ENCODE data around the gene TLL2. TPM values are rescaled to one million over a fixed set of nuclear protein-coding genes. Genes with fewer than 3 reads are reported as not detected.

Gene TLL2
- total and polyA plus RNA-seq, 2 donors (not counting 3 experiments of a cell fraction or from before 2014, with no cell fraction given) = 0.03 to 0.20 TPM

GRCh38 chr10:96339383-96339782 lies 174.3 kb downstream of the TLL2 start:
- Histone ChIP-seq H2AFZ (ENCODE audit: low read depth, low read length) (no peak overlapping the region), H3K4me2 (ENCODE audit: insufficient read depth, low read length) (no peak overlapping the region), H4K20me1 (replicated peaks; ENCODE audit: control insufficient read depth, extremely low read depth, insufficient read depth, low read length) (no peaks in the 10 kb centered on the region), H3K79me2 (ENCODE audit: control insufficient read depth, insufficient read depth, low read length) (no peaks in the 10 kb centered on the region), H3K27me3 (ENCODE audit: control insufficient read depth in 2 of 2, insufficient read depth in 2 of 2, low read length in 2 of 2) (peaks cover 3 to 4% of the 10 kb centered on the region in 2 experiments), H3K9me3 (replicated peaks; ENCODE audit: control insufficient read depth, insufficient read depth, low read length) (no peaks in the 10 kb centered on the region), H3K27ac (ENCODE audit: insufficient read depth, low read depth, low read length) (no peak overlapping the region), H3K9me1 (replicated peaks; ENCODE audit: control insufficient read depth, extremely low read depth, insufficient read depth, low read length) (no peaks in the 10 kb centered on the region), H3K4me3 (replicated peaks in 1 of 3; ENCODE audit: insufficient read depth in 1 of 3, low read depth in 1 of 3, low read length in 3 of 3) (no peak overlapping the region), H3K36me3 (ENCODE audit: control insufficient read depth in 2 of 2, extremely low read depth in 1 of 2, insufficient read depth in 2 of 2, low read length in 2 of 2) (no peaks in the 10 kb centered on the region), H3K9ac (replicated peaks; ENCODE audit: extremely low read depth, insufficient read depth, low read length) (no peak overlapping the region), H3K4me1 (ENCODE audit: control insufficient read depth, extremely low read depth, insufficient read depth, low read length) (no peaks in the 10 kb centered on the region)
- no TSS peak for BruUV-seq (replicated peaks)
- dilution Hi-C loops (cut with MboI; ENCODE audit: extremely low pct_ligation_motif_present, low sequenced_read_pairs) = no loop called here
- ChIA-PET POLR2A (no interaction called here), CTCF (interaction anchor here (0.6 to 7.0 kb wide), 7 partner anchors 8 to 646 kb away, joined by 3 to 154 read pairs (median 10); partner anchors contain the start of gene TCTN3)
- no peak for DNase-seq (ENCODE audit: low read depth, low spot score)
- intact Hi-C loops (cut with micrococcal nuclease) = no loop called here
- no peak for TF ChIP-seq CTCF (IDR thresholded peaks at IDR 0.05; ENCODE audit: extremely low read depth in 1 of 2, insufficient read depth in 1 of 2, low read depth in 1 of 2, low read length in 2 of 2)
- TF ChIP-seq, protein P1, sequence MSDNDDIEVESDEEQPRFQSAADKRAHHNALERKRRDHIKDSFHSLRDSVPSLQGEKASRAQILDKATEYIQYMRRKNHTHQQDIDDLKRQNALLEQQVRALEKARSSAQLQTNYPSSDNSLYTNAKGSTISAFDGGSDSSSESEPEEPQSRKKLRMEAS (IDR thresholded peaks at IDR 0.05; ENCODE audit: insufficient read depth, insufficient read length) = no peak
- TF ChIP-seq EZH2 (IDR thresholded peaks at IDR 0.05; ENCODE audit: borderline replicate concordance, low read depth, low read length, severe bottlenecking) = no peak
- no peak for TF ChIP-seq FOS (IDR thresholded peaks at IDR 0.05; ENCODE audit: borderline replicate concordance, insufficient read depth, low read length)
- FAIRE-seq = no peak
